GM18511 (cell line): ENCODE results near the gene SSH2.
"Not testable (repeated sequence)": the region's sequence is repeated elsewhere in the genome, so short reads cannot be mapped to it uniquely, and the experiment has no call there.

Source experiments
- ATAC-seq: cut with Tn5 transposase; IDR thresholded peaks from one replicate; pipeline ENCODE4 v1.9.1; 2021; ENCODE audit warnings: mild to moderate bottlenecking, moderate library complexity; ENCODE audit not compliant: unreplicated experiment

Gene SSH2

GRCh38 chr17:29682054-29682453, 248.0 kb downstream of the SSH2 start:
- no peak for ATAC-seq

- ATAC-seq = no peak
These were observed 252.2 kb downstream of the SSH2 start for GRCh38 chr17:29677824-29678223.

- no peak for ATAC-seq
These were observed 252.7 kb downstream of the SSH2 start for GRCh38 chr17:29677221-29677791.

GRCh38 chr17:29675961-29676360, 254.1 kb downstream of the SSH2 start:
- ATAC-seq = not testable (repeated sequence)

GRCh38 chr17:29674281-29674680, 255.7 kb downstream of the SSH2 start:
- no peak for ATAC-seq

- no peak for ATAC-seq
These were observed 258.4 kb downstream of the SSH2 start for GRCh38 chr17:29671661-29672060.

- ATAC-seq = no peak
These were observed 260.8 kb downstream of the SSH2 start for GRCh38 chr17:29669266-29669665.

- ATAC-seq = no peak
These were observed 262.1 kb downstream of the SSH2 start for GRCh38 chr17:29667969-29668368.

- no peak for ATAC-seq
These were observed 264.6 kb downstream of the SSH2 start for GRCh38 chr17:29665481-29665810.

GRCh38 chr17:29664743-29665480, 265.1 kb downstream of the SSH2 start:
- no peak for ATAC-seq

- no peak for ATAC-seq
These were observed 266.9 kb downstream of the SSH2 start for GRCh38 chr17:29663155-29663554.

GRCh38 chr17:29661213-29661612, 268.8 kb downstream of the SSH2 start:
- no peak for ATAC-seq

- ATAC-seq = no peak
These were observed 270.9 kb downstream of the SSH2 start for GRCh38 chr17:29659155-29659554.

- ATAC-seq = no peak
These were observed 274.7 kb downstream of the SSH2 start for GRCh38 chr17:29655323-29655722.

GRCh38 chr17:29653995-29654714, 275.9 kb downstream of the SSH2 start:
- ATAC-seq = no peak

GRCh38 chr17:29652976-29653375, 277.1 kb downstream of the SSH2 start:
- ATAC-seq = no peak

- not testable (repeated sequence) for ATAC-seq
These were observed 278.1 kb downstream of the SSH2 start for GRCh38 chr17:29651913-29652312.

GRCh38 chr17:29650396-29650795, 279.6 kb downstream of the SSH2 start:
- no peak for ATAC-seq

GRCh38 chr17:29649359-29649758, 280.7 kb downstream of the SSH2 start:
- ATAC-seq = no peak

- no peak for ATAC-seq
These were observed 282.0 kb downstream of the SSH2 start for GRCh38 chr17:29648005-29648404.

- ATAC-seq = no peak
These were observed 284.4 kb downstream of the SSH2 start for GRCh38 chr17:29645515-29646051.

GRCh38 chr17:29643817-29644160, 286.2 kb downstream of the SSH2 start:
- ATAC-seq = no peak
